Keratinocyte (primary cell): ENCODE data around the gene CD79A. TPM values are rescaled to one million over a fixed set of nuclear protein-coding genes. Genes with fewer than 3 reads are reported as not detected.

Source experiments
- DNase-seq: peaks from one replicate; pipeline ENCODE4 v3.0.0-alpha.2; 2011; ENCODE audit warnings: low read depth, missing footprints, low spot score
- FAIRE-seq: peaks from 2 replicates; lab custom pipeline; 2011; peaks lifted over from hg19 to GRCh38; lab: Jason Lieb, UNC
- H2AFZ ChIP-seq: 2 replicates; pipeline ENCODE4 v1.6.0; 2012; ENCODE audit warnings: low read length, control low read depth, inconsistent platforms; ENCODE audit not compliant: control insufficient read depth
- H3K27ac ChIP-seq: 2 replicates; pipeline ENCODE4 v1.5.1; 2011; ENCODE audit warnings: low read length; ENCODE audit not compliant: control insufficient read depth, insufficient read depth
- H3K27me3 ChIP-seq: 3 replicates; pipeline ENCODE4 v1.6.0; 2011; ENCODE audit warnings: low read length; ENCODE audit not compliant: control insufficient read depth, insufficient read depth; ENCODE audit errors: extremely low read depth
- H3K36me3 ChIP-seq, 2 experiments: 2 replicates in 1 of 2; 3 replicates in 1 of 2; pipeline ENCODE4 v1.5.1; 2011; ENCODE audit warnings: low read length in 2 of 2, mild to moderate bottlenecking in 1 of 2; ENCODE audit not compliant: control insufficient read depth in 2 of 2, insufficient read depth in 2 of 2; ENCODE audit errors: extremely low read depth in 1 of 2
- H3K4me1 ChIP-seq: 3 replicates; pipeline ENCODE4 v1.5.1; 2011; ENCODE audit warnings: low read length; ENCODE audit not compliant: control insufficient read depth, insufficient read depth; ENCODE audit errors: extremely low read depth
- H3K4me2 ChIP-seq: 3 replicates; pipeline ENCODE4 v1.6.0; 2011; ENCODE audit warnings: low read depth, low read length; ENCODE audit not compliant: control insufficient read depth, insufficient read depth; ENCODE audit errors: extremely low read depth
- H3K4me3 ChIP-seq, 3 experiments: fragments of 200-600 bp in 1 of 3; sonication (generic) in 1 of 3; 2 replicates in 2 of 3; 3 replicates in 1 of 3; pipeline ENCODE4 v1.5.1; 2011 to 2016; ENCODE audit warnings: low read length in 3 of 3, mild to moderate bottlenecking in 3 of 3, control low read depth in 2 of 3, inconsistent platforms in 1 of 3, low read depth in 1 of 3, mixed read lengths in 1 of 3, mixed run types in 1 of 3, moderate library complexity in 1 of 3; ENCODE audit not compliant: control insufficient read depth in 2 of 3, insufficient read depth in 2 of 3; ENCODE audit errors: extremely low read depth in 1 of 3
- H3K79me2 ChIP-seq: 2 replicates; pipeline ENCODE4 v1.6.0; 2012; ENCODE audit warnings: low read length; ENCODE audit not compliant: control insufficient read depth, insufficient read depth
- H3K9ac ChIP-seq: 3 replicates; pipeline ENCODE4 v1.6.0; 2011; ENCODE audit warnings: low read length; ENCODE audit not compliant: control insufficient read depth, insufficient read depth; ENCODE audit errors: extremely low read depth
- H3K9me1 ChIP-seq: 3 replicates; pipeline ENCODE4 v1.6.0; 2011; ENCODE audit warnings: low read length; ENCODE audit not compliant: control insufficient read depth, insufficient read depth; ENCODE audit errors: extremely low read depth
- H3K9me3 ChIP-seq: 2 replicates; pipeline ENCODE4 v1.5.1; 2012; ENCODE audit warnings: low read depth, low read length; ENCODE audit not compliant: control insufficient read depth
- H4K20me1 ChIP-seq: 3 replicates; pipeline ENCODE4 v1.6.0; 2011; ENCODE audit warnings: low read length; ENCODE audit not compliant: control insufficient read depth, insufficient read depth; ENCODE audit errors: extremely low read depth
- EZH2 ChIP-seq: IDR thresholded peaks from one replicate; pipeline ENCODE4 v1.6.1; 2012; ENCODE audit warnings: inconsistent platforms, mild to moderate bottlenecking, low read length, moderate library complexity
- dilution Hi-C: fragments of 300-500 bp; cut with MboI; formaldehyde crosslinking; loops from one replicate; pipeline ENCODE4 v1.7.0; 2020; ENCODE audit warnings: low sequenced_read_pairs; ENCODE audit not compliant: extremely low pct_ligation_motif_present
- polyA plus RNA-seq, 5 experiments: library from polyadenylated mRNA; depleted of rRNA in 3 of 5; stranded (reverse) in 3 of 5; stranded (forward) in 1 of 5; unstranded in 1 of 5; fragments of >200 nt; gene quantifications; 1 replicate in 1 of 5; 2 replicates in 3 of 5; 3 replicates in 1 of 5; pipeline versions ENCODE4 v1.2.1 to v1.2.3, GENCODE V29; 2011 to 2012; ENCODE audit warnings: missing spikeins in 2 of 5, low read depth in 1 of 5, low replicate concordance in 1 of 5
- TF ChIP-seq, protein P1 (sequence below), 3 experiments: IDR thresholded peaks in 1 of 3; conservative IDR thresholded peaks in 1 of 3; optimal IDR thresholded peaks in 1 of 3; 2 replicates in 2 of 3; 3 replicates in 1 of 3; pipeline versions ENCODE3 to v1.5.1; 2011; ENCODE audit warnings: low read length in 3 of 3, mild to moderate bottlenecking in 3 of 3, moderate library complexity in 2 of 3, control low read depth in 1 of 3, inconsistent platforms in 1 of 3; ENCODE audit not compliant: insufficient read depth in 2 of 3; ENCODE audit errors: extremely low read depth in 1 of 3

The CD79A gene
- polyA plus RNA-seq, 1 donor (not counting 4 experiments of a cell fraction or from before 2014, with no cell fraction given): 0.07 TPM

DNA sequence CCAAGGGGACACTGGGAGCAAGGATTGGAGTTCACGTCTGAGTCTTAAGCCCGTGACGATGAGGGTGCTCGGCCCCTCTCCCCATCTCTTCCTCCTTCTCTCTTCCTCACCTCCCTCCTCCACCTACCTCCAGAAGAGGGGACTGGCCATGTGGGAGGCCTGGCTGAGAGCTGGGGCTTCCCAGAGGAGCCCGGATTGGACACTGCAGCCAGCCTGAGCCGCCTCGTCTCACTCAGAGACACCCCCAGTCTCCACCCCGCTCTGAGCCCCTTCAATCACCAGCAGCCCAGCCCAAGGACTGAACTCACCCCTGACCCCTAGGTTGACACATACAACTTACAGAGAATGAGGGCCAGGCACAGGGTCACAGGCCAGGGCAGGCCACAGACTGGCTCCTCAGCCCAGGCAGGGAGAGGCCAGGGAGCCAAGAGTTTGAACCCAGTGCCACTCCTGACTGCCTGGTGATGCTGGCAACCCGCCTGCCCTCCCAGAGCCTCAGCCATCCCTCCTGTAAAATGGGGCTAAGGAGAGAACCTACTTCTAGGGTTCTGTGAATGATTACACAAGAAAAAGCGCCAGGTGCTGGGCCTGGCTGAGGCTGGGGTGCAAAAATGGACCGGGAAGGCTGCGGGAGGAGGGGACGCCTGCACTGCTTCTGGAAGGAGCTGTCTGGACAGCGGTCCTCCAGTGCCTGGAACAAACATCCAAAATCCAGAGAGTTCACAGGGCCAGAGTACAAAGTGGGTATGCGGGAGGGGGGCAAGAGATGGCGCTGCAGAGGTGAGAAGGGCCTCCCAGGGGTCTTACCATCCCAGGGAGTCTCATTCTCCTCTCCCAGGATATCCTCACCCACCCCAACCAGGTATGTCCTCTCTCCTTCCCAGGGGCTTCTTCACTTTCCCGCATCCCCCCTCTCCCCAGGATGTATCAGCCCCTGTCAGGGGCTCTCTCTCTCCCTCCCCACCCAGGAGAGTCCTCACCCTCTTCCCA lies 1.1 kb downstream of the CD79A start:
- no peaks in the 10 kb centered on the region for H4K20me1 ChIP-seq
- no peaks in the 10 kb centered on the region for H3K36me3 ChIP-seq
- no peak overlapping the region for H3K9ac ChIP-seq
- dilution Hi-C loops: no loop called here
- no peak overlapping the region for H3K4me2 ChIP-seq
- no peak overlapping the region for H3K27ac ChIP-seq
- no peaks in the 10 kb centered on the region for H3K79me2 ChIP-seq
- no peaks in the 10 kb centered on the region for H3K9me3 ChIP-seq
- no peak overlapping the region for H3K4me3 ChIP-seq
- no peaks in the 10 kb centered on the region for H3K9me1 ChIP-seq
- peaks cover 6% of the 10 kb centered on the region for H3K4me1 ChIP-seq
- H3K27me3 ChIP-seq: peaks cover 5% of the 10 kb centered on the region
- DNase-seq (no peak), FAIRE-seq (no peak)
- no peak for TF ChIP-seq EZH2
- TF ChIP-seq, protein P1, sequence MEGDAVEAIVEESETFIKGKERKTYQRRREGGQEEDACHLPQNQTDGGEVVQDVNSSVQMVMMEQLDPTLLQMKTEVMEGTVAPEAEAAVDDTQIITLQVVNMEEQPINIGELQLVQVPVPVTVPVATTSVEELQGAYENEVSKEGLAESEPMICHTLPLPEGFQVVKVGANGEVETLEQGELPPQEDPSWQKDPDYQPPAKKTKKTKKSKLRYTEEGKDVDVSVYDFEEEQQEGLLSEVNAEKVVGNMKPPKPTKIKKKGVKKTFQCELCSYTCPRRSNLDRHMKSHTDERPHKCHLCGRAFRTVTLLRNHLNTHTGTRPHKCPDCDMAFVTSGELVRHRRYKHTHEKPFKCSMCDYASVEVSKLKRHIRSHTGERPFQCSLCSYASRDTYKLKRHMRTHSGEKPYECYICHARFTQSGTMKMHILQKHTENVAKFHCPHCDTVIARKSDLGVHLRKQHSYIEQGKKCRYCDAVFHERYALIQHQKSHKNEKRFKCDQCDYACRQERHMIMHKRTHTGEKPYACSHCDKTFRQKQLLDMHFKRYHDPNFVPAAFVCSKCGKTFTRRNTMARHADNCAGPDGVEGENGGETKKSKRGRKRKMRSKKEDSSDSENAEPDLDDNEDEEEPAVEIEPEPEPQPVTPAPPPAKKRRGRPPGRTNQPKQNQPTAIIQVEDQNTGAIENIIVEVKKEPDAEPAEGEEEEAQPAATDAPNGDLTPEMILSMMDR (optimal IDR thresholded peaks at IDR 0.05 in 1 of 3, IDR thresholded peaks at IDR 0.05 in 1 of 3, conservative IDR thresholded peaks at IDR 0.05 in 1 of 3; ENCODE audit: extremely low read depth in 1 of 3, insufficient read depth in 2 of 3, low read length in 3 of 3): no peak
- no peak overlapping the region for H2AFZ ChIP-seq

DNA sequence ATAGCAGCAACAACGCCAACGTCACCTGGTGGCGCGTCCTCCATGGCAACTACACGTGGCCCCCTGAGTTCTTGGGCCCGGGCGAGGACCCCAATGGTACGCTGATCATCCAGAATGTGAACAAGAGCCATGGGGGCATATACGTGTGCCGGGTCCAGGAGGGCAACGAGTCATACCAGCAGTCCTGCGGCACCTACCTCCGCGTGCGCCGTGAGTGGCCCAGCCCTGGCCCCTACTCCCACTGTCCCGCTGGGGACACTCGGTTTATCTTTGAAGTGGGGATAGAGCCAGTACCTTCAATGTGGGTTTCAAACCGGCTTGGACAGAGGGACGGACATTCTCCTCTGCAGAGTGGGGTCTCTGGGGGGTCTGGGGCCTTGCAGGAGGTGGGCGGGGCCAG lies 2.0 kb downstream of the CD79A start:
- dilution Hi-C loops: no loop called here
- H3K27me3 ChIP-seq: peaks cover 5% of the 10 kb centered on the region
- H3K4me1 ChIP-seq: peaks cover 9% of the 10 kb centered on the region
- H3K4me2 ChIP-seq: no peak overlapping the region
- H3K4me3 ChIP-seq: no peak overlapping the region
- H4K20me1 ChIP-seq: no peaks in the 10 kb centered on the region
- H3K9ac ChIP-seq: no peak overlapping the region
- no peak for TF ChIP-seq EZH2
- TF ChIP-seq, protein P1 (optimal IDR thresholded peaks at IDR 0.05 in 1 of 3, IDR thresholded peaks at IDR 0.05 in 1 of 3, conservative IDR thresholded peaks at IDR 0.05 in 1 of 3; ENCODE audit: extremely low read depth in 1 of 3, insufficient read depth in 2 of 3, low read length in 3 of 3): no peak
- peaks cover 4% of the 10 kb centered on the region for H3K79me2 ChIP-seq
- no peak for FAIRE-seq
- no peaks in the 10 kb centered on the region for H3K9me3 ChIP-seq
- DNase-seq: no peak
- H3K36me3 ChIP-seq: no peaks in the 10 kb centered on the region
- H3K27ac ChIP-seq: no peak overlapping the region
- no peak overlapping the region for H2AFZ ChIP-seq
- H3K9me1 ChIP-seq: no peaks in the 10 kb centered on the region
